Fibroblast of lung (primary cell): ENCODE measurements around the gene TRIM40. TPM values are rescaled to one million over a fixed set of nuclear protein-coding genes. Genes with fewer than 3 reads are reported as not detected.

ENCODE experiments used
- DNase-seq, 2 donors: peaks; one replicate each; pipeline versions ENCODE4 v3.0.0 to v3.0.0-alpha.2; 2010; ENCODE audit warnings: low read depth in 2 of 2
- H2AFZ ChIP-seq: 2 replicates; pipeline ENCODE4 v1.5.1; 2012; ENCODE audit warnings: low read length, control low read depth, inconsistent platforms
- H3K27ac ChIP-seq: 2 replicates; pipeline ENCODE4 v1.5.1; 2011; ENCODE audit warnings: low read length, control low read depth; ENCODE audit not compliant: insufficient read depth
- H3K27me3 ChIP-seq: 2 replicates; pipeline ENCODE4 v1.5.1; 2011; ENCODE audit warnings: mild to moderate bottlenecking, low read length; ENCODE audit not compliant: control insufficient read depth, insufficient read depth
- H3K36me3 ChIP-seq: 2 replicates; pipeline ENCODE4 v1.5.1; 2011; ENCODE audit warnings: low read length; ENCODE audit not compliant: control insufficient read depth, insufficient read depth
- H3K4me1 ChIP-seq: 2 replicates; pipeline ENCODE4 v1.5.1; 2011; ENCODE audit warnings: low read length; ENCODE audit not compliant: control insufficient read depth, insufficient read depth; ENCODE audit errors: extremely low read depth
- H3K4me2 ChIP-seq: 2 replicates; pipeline ENCODE4 v1.5.1; 2011; ENCODE audit warnings: low read length, control low read depth; ENCODE audit not compliant: insufficient read depth; ENCODE audit errors: extremely low read depth
- H3K4me3 ChIP-seq, 4 experiments: fragments of 200-600 bp in 1 of 4; sonication (generic) in 1 of 4; replicated peaks in 1 of 4; 2 replicates each; pipeline ENCODE4 v1.5.1; 2011 to 2016; ENCODE audit warnings: low read length in 4 of 4, low read depth in 3 of 4, mild to moderate bottlenecking in 3 of 4, control low read depth in 2 of 4, inconsistent platforms in 1 of 4, mixed read lengths in 1 of 4; ENCODE audit not compliant: insufficient read depth in 1 of 4; ENCODE audit errors: control extremely low read depth in 1 of 4
- H3K79me2 ChIP-seq: 2 replicates; pipeline ENCODE4 v1.5.1; 2012; ENCODE audit warnings: mild to moderate bottlenecking, low read length, inconsistent platforms; ENCODE audit not compliant: control insufficient read depth, insufficient read depth
- H3K9ac ChIP-seq: 2 replicates; pipeline ENCODE4 v1.5.1; 2011; ENCODE audit warnings: mild to moderate bottlenecking, low read length, control low read depth; ENCODE audit not compliant: insufficient read depth
- H3K9me3 ChIP-seq: 2 replicates; pipeline ENCODE4 v1.5.1; 2012; ENCODE audit warnings: low read depth, low read length; ENCODE audit not compliant: control insufficient read depth, insufficient read depth
- H4K20me1 ChIP-seq: 2 replicates; pipeline ENCODE4 v1.5.1; 2011; ENCODE audit warnings: low read length; ENCODE audit not compliant: control insufficient read depth, insufficient read depth; ENCODE audit errors: extremely low read depth
- CTCF ChIP-seq, 2 donors: IDR thresholded peaks in 1 of 2; conservative IDR thresholded peaks in 1 of 2; 1 replicate in 1 of 2; 2 replicates in 1 of 2; pipeline ENCODE4 v1.5.1; 2011 to 2012; ENCODE audit warnings: low read length in 2 of 2, control low read depth in 1 of 2, inconsistent platforms in 1 of 2, low read depth in 1 of 2, mild to moderate bottlenecking in 1 of 2
- EZH2 ChIP-seq: IDR thresholded peaks from 2 replicates; pipeline ENCODE4 v1.5.1; 2012; ENCODE audit warnings: low read length, control low read depth, mild to moderate bottlenecking; ENCODE audit errors: missing control alignments
- polyA plus RNA-seq, 2 donors: library from polyadenylated mRNA; depleted of rRNA in 1 of 2; stranded (reverse) in 1 of 2; unstranded in 1 of 2; fragments of >200 nt; gene quantifications; 2 replicates each; pipeline ENCODE4 v1.2.1, GENCODE V29; 2011 to 2012; ENCODE audit warnings: missing spikeins in 1 of 2
- total RNA-seq: library from RNA; depleted of rRNA; stranded (reverse); fragments of >200 nt; gene quantifications from 2 replicates; pipeline ENCODE4 v1.2.1, GENCODE V29; 2014

The TRIM40 gene
- total and polyA plus RNA-seq, 2 donors (not counting 1 experiment from before 2014, with no cell fraction given) = not detected

GRCh38 chr6:30178837-30179236, 42.9 kb downstream of the TRIM40 start:
- Histone ChIP-seq H3K4me2 (no peak overlapping the region), H2AFZ (no peak overlapping the region), H3K79me2 (no peaks in the 10 kb centered on the region), H3K27me3 (peaks cover 10% of the 10 kb centered on the region), H3K4me3 (no peak overlapping the region), H3K36me3 (no peaks in the 10 kb centered on the region), H3K27ac (no peak overlapping the region), H3K4me1 (no peaks in the 10 kb centered on the region), H3K9ac (no peak overlapping the region), H4K20me1 (no peaks in the 10 kb centered on the region), H3K9me3 (no peaks in the 10 kb centered on the region)
- DNase-seq = no peak
- TF ChIP-seq CTCF (conservative IDR thresholded peaks at IDR 0.05 in 1 of 2, IDR thresholded peaks at IDR 0.05 in 1 of 2; ENCODE audit: low read depth in 1 of 2, low read length in 2 of 2) = no peak
- TF ChIP-seq EZH2 = no peak

GRCh38 chr6:30180145-30180544, 44.2 kb downstream of the TRIM40 start:
- no peak overlapping the region for H3K4me3 ChIP-seq
- no peak overlapping the region for H2AFZ ChIP-seq
- H3K4me2 ChIP-seq = no peak overlapping the region
- TF ChIP-seq CTCF (conservative IDR thresholded peaks at IDR 0.05 in 1 of 2, IDR thresholded peaks at IDR 0.05 in 1 of 2; ENCODE audit: low read depth in 1 of 2, low read length in 2 of 2) (no peak), EZH2 (no peak)
- H3K27me3 ChIP-seq = peaks cover 4% of the 10 kb centered on the region
- no peaks in the 10 kb centered on the region for H3K79me2 ChIP-seq
- no peaks in the 10 kb centered on the region for H3K9me3 ChIP-seq
- no peak for DNase-seq
- H3K9ac ChIP-seq = no peak overlapping the region
- no peaks in the 10 kb centered on the region for H3K36me3 ChIP-seq
- no peak overlapping the region for H3K27ac ChIP-seq
- H4K20me1 ChIP-seq = no peaks in the 10 kb centered on the region
- no peaks in the 10 kb centered on the region for H3K4me1 ChIP-seq

GRCh38 chr6:30184417-30185031, 48.6 kb downstream of the TRIM40 start:
- no peak for DNase-seq
- Histone ChIP-seq H3K4me1 (no peaks in the 10 kb centered on the region), H3K27me3 (no peaks in the 10 kb centered on the region), H3K9ac (no peak overlapping the region), H3K36me3 (peaks cover 5% of the 10 kb centered on the region), H4K20me1 (no peaks in the 10 kb centered on the region), H3K9me3 (no peaks in the 10 kb centered on the region), H2AFZ (no peak overlapping the region), H3K27ac (no peak overlapping the region), H3K79me2 (no peaks in the 10 kb centered on the region), H3K4me3 (no peak overlapping the region), H3K4me2 (no peak overlapping the region)
- TF ChIP-seq EZH2 (no peak), CTCF (conservative IDR thresholded peaks at IDR 0.05 in 1 of 2, IDR thresholded peaks at IDR 0.05 in 1 of 2; ENCODE audit: low read depth in 1 of 2, low read length in 2 of 2) (no peak)
